B cell (primary cell): ENCODE data around the gene RGS3.

ENCODE experiments used
- EZH2 ChIP-seq: IDR thresholded peaks from 2 replicates; pipeline ENCODE4 v1.6.1; 2012; ENCODE audit warnings: borderline replicate concordance, low read depth, mild to moderate bottlenecking, moderate library complexity, low read length; ENCODE audit not compliant: insufficient read depth, poor library complexity, severe bottlenecking
- TF ChIP-seq, protein P1 (sequence below): fragments of 200-600 bp; IDR thresholded peaks from one replicate; pipeline ENCODE4 v1.8.0; 2022; ENCODE audit warnings: antibody characterized with exemption, mild to moderate bottlenecking

GRCh38 chr9:113503613-113504211, 40.2 kb downstream of the RGS3 start:
- TF ChIP-seq, protein P1, sequence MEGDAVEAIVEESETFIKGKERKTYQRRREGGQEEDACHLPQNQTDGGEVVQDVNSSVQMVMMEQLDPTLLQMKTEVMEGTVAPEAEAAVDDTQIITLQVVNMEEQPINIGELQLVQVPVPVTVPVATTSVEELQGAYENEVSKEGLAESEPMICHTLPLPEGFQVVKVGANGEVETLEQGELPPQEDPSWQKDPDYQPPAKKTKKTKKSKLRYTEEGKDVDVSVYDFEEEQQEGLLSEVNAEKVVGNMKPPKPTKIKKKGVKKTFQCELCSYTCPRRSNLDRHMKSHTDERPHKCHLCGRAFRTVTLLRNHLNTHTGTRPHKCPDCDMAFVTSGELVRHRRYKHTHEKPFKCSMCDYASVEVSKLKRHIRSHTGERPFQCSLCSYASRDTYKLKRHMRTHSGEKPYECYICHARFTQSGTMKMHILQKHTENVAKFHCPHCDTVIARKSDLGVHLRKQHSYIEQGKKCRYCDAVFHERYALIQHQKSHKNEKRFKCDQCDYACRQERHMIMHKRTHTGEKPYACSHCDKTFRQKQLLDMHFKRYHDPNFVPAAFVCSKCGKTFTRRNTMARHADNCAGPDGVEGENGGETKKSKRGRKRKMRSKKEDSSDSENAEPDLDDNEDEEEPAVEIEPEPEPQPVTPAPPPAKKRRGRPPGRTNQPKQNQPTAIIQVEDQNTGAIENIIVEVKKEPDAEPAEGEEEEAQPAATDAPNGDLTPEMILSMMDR, result no peak
- no peak for TF ChIP-seq EZH2
